ENCODE measurements around the gene ZNHIT6. TPM values are rescaled to one million over a fixed set of nuclear protein-coding genes. Genes with fewer than 3 reads are reported as not detected.
"Not testable (repeated sequence)": the region's sequence is repeated elsewhere in the genome, so short reads cannot be mapped to it uniquely, and the experiment has no call there.

ZNHIT6 gene
- total and polyA plus RNA-seq, 2 donors (not counting 1 experiment from before 2014, with no cell fraction given), result 6.0 to 16.3 TPM

DNA sequence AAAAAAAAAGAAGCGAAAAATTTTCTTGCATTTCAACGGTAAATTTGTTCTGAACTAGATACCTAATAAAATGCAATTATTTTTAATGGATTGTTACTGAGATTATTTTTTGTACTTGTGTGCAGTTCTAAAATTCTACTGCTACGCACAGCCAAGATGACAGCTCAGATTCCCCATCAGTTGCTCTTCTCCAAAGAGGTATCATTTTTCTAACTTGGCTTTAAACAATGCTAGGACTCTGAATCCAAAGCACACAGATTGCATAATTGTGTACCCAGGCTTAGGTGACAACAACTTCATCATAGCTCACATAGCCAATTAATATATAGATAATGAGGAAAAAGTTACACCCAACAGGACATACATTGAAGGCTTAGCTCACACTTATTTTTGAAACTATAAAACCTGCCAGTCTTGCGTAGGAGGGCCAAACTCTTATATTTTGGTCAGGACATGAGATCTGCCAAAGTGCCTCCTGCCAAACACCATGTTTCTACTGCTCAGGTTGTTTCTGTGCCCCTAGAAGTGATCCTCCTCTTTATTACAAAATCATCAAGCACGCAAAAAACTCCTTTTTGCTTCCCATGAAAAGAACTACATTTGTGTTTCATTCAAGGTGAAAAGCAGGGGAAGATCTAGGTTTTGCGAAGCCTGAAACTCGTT, 10.6 kb upstream of the ZNHIT6 start:
- Histone ChIP-seq H3K27ac (ENCODE audit: low read length in 2 of 2) (no peak overlapping the region), H3K36me3 (replicated peaks in 1 of 2; ENCODE audit: control extremely low read depth in 1 of 2, control insufficient read depth in 1 of 2, extremely low read depth in 1 of 2, insufficient read depth in 2 of 2, low read length in 1 of 2) (no peaks in the 10 kb centered on the region), H4K20me1 (ENCODE audit: control insufficient read depth, insufficient read depth, low read length, poor library complexity, severe bottlenecking) (no peaks in the 10 kb centered on the region), H3K4me3 (ENCODE audit: control extremely low read depth in 1 of 5, extremely low read depth in 1 of 5, insufficient read depth in 1 of 5, low read depth in 2 of 5, low read length in 4 of 5) (no peak overlapping the region), H3K79me2 (ENCODE audit: control insufficient read depth, insufficient read depth, low read length) (no peaks in the 10 kb centered on the region), H3K9ac (ENCODE audit: low read length) (no peak overlapping the region), H3K27me3 (replicated peaks in 1 of 4; ENCODE audit: control extremely low read depth in 1 of 4, control insufficient read depth in 3 of 4, insufficient read depth in 4 of 4, low read length in 3 of 4) (peaks cover 0 to 3% (median 0%) of the 10 kb centered on the region in 4 experiments), H3K4me2 (replicated peaks; ENCODE audit: low read depth, low read length, poor library complexity, severe bottlenecking) (no peak overlapping the region), H3K4me1 (ENCODE audit: control insufficient read depth in 2 of 2, insufficient read depth in 2 of 2, low read length in 2 of 2) (no peaks in the 10 kb centered on the region), H3K9me3 (ENCODE audit: control extremely low read depth in 1 of 3, control insufficient read depth in 2 of 3, insufficient read depth in 1 of 3, low read length in 2 of 3) (peaks cover 5 to 14% (median 9%) of the 10 kb centered on the region in 3 donors), H2AFZ (ENCODE audit: insufficient read depth, low read depth, low read length, poor library complexity, severe bottlenecking) (no peak overlapping the region)
- ChIA-PET CTCF (no interaction called here), POLR2A (no interaction called here)
- Mint-ChIP-seq H3K27ac (no peak overlapping the region), H3K4me3 (no peak overlapping the region), H3K27me3 (peaks cover 21% of the 10 kb centered on the region), H3K4me1 (no peaks in the 10 kb centered on the region), H3K9me3 (ENCODE audit: insufficient read depth) (peaks cover 8% of the 10 kb centered on the region)
- intact Hi-C loops (cut with micrococcal nuclease), result no loop called here
- ATAC-seq (ENCODE audit: low read depth) (no peak), DNase-seq (no peak)
- WGBS (ENCODE audit: insufficient coverage), result 80% methylated on average over 1 of the region's 7 CpGs
- TF ChIP-seq, protein P1, sequence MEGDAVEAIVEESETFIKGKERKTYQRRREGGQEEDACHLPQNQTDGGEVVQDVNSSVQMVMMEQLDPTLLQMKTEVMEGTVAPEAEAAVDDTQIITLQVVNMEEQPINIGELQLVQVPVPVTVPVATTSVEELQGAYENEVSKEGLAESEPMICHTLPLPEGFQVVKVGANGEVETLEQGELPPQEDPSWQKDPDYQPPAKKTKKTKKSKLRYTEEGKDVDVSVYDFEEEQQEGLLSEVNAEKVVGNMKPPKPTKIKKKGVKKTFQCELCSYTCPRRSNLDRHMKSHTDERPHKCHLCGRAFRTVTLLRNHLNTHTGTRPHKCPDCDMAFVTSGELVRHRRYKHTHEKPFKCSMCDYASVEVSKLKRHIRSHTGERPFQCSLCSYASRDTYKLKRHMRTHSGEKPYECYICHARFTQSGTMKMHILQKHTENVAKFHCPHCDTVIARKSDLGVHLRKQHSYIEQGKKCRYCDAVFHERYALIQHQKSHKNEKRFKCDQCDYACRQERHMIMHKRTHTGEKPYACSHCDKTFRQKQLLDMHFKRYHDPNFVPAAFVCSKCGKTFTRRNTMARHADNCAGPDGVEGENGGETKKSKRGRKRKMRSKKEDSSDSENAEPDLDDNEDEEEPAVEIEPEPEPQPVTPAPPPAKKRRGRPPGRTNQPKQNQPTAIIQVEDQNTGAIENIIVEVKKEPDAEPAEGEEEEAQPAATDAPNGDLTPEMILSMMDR (IDR thresholded peaks at IDR 0.05), result no peak
- no peak for TF ChIP-seq EZH2 (IDR thresholded peaks at IDR 0.05; ENCODE audit: borderline replicate concordance, insufficient read depth, low read depth, low read length, poor library complexity, severe bottlenecking)

DNA sequence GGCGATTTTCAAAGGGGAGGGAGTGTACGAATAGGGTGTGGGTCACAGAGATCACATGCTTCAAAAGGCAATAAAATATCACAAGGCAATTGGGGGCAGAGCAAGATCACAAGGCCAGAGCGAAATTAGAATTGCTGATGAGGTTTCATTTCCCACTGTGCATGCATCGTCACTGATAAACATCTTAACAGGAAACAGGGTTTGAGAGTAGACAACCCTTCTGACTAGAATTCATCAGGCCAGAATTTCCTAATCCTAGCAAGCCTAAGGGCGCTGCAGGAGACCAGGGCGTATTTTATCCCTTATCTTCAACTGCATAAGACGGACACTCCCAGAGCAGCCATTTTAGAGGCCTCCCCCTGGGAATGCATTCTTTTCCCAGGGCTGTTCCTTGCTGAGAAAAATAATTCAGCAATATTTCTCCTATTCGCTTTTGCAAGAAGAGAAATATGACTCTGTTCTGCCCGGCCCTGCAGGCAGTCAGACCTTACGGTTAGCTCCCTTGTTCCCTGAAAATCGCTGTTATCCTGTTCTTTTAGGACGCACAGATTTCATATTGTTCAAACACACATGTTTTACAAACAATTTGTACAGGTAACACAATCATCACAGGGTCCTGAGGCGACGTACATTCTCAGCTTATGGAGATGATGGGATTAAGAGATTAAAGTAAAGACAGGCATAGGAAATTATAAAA, 6.3 kb upstream of the ZNHIT6 start:
- 89% methylated on average over 11 of the region's 14 CpGs for WGBS (ENCODE audit: insufficient coverage)
- POLR2A ChIA-PET; ATAC-seq (ENCODE audit: low read depth); H2AFZ ChIP-seq (ENCODE audit: insufficient read depth, low read depth, low read length, poor library complexity, severe bottlenecking); DNase-seq; H3K27ac Mint-ChIP-seq; H3K9ac ChIP-seq (ENCODE audit: low read length); H3K79me2 ChIP-seq (ENCODE audit: control insufficient read depth, insufficient read depth, low read length); H3K27me3 ChIP-seq (replicated peaks in 1 of 4; ENCODE audit: control extremely low read depth in 1 of 4, control insufficient read depth in 3 of 4, insufficient read depth in 4 of 4, low read length in 3 of 4); H4K20me1 ChIP-seq (ENCODE audit: control insufficient read depth, insufficient read depth, low read length, poor library complexity, severe bottlenecking); H3K4me3 ChIP-seq (ENCODE audit: control extremely low read depth in 1 of 5, extremely low read depth in 1 of 5, insufficient read depth in 1 of 5, low read depth in 2 of 5, low read length in 4 of 5); H3K4me1 ChIP-seq (ENCODE audit: control insufficient read depth in 2 of 2, insufficient read depth in 2 of 2, low read length in 2 of 2); H3K36me3 ChIP-seq (replicated peaks in 1 of 2; ENCODE audit: control extremely low read depth in 1 of 2, control insufficient read depth in 1 of 2, extremely low read depth in 1 of 2, insufficient read depth in 2 of 2, low read length in 1 of 2); H3K9me3 Mint-ChIP-seq (ENCODE audit: insufficient read depth); H3K27ac ChIP-seq (ENCODE audit: low read length in 2 of 2); CTCF ChIA-PET; H3K9me3 ChIP-seq (ENCODE audit: control extremely low read depth in 1 of 3, control insufficient read depth in 2 of 3, insufficient read depth in 1 of 3, low read length in 2 of 3); H3K4me1 Mint-ChIP-seq; intact Hi-C loops (cut with micrococcal nuclease); H3K4me2 ChIP-seq (replicated peaks; ENCODE audit: low read depth, low read length, poor library complexity, severe bottlenecking); H3K4me3 Mint-ChIP-seq: not testable (repeated sequence)
- peaks cover 18% of the 10 kb centered on the region for H3K27me3 Mint-ChIP-seq

Data from B cell (primary cell).